Left renal cortex interstitium (tissue), 4 donors: Measurements from ENCODE around the gene CIITA. TPM values are rescaled to one million over a fixed set of nuclear protein-coding genes. Genes with fewer than 3 reads are reported as not detected.
A peak's percentile ranks its signal among the peaks of the same experiment; 100 is the strongest.
"Not testable (repeated sequence)": the region's sequence is repeated elsewhere in the genome, so short reads cannot be mapped to it uniquely, and the experiment has no call there.

ENCODE experiments used
- DNase-seq, 4 donors: peaks; one replicate each; pipeline ENCODE4 v3.0.0-alpha.2; 2013; ENCODE audit warnings: low read depth in 4 of 4, low spot score in 2 of 4, missing footprints in 1 of 4
- polyA plus RNA-seq, 4 donors: library from polyadenylated mRNA; unstranded; fragments of 120-200 nt; gene quantifications; one replicate each; pipeline ENCODE4 v1.2.1, GENCODE V29; 2013; ENCODE audit not compliant: insufficient read length in 4 of 4

Gene CIITA
- polyA plus RNA-seq, 4 donors = 4.9 to 8.0 (median 6.4) TPM

DNA sequence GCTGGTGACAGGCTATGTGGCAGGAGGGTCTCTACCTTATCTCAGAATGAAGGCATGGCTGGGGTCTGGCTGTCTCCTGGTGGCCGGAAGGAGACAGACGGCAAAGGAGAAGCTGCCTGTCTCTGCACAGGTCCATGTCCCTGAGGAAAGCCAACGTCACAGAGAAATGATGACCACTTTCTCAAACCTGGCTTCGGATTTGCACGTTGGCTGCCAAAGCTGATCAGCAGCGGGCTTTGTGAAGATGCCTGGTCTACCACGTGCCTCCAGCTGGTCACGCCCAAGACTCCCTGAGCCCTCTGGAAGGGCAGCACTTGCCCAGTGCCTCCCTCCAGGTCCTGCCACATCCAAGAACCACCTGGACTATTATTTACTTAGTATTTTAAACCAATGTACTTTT lies 56.9 kb downstream of the CIITA start:
- DNase-seq = no peak

DNA sequence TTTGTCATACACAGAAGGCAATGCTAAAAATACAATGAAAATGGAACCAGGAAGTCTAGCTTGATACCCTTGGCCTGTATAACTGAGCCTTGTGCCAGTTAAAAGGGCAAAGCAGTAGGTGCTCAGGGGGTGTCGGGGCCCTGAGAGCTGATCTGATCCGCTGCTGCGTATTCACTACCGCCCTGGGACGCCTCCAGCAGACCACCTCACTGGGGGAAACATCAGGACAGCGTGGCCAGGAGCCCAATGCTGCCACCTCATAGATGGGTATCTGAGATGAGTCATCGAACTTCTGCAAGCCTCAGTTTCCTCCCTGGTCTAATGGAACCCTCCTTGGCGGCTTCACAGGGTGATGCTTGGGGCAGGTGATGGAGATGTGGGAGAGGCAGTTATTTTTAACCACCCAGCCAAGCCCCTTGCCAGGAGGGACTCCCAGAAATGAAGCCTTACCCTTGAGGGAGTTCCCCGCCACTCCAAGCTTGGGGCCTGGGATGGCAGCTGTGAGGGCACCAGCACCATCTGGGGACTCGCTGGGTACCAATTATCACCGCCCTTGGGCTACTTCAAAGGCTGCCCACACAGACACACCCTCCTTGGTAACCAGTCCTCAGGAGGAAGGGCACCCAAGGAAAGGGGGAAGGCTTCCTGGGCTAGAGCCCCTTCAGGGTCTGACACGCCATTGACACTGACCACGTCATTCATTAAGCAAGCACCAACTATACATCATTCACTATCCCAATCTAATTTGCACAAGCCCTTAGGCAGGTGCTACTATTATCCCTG lies 57.5 kb downstream of the CIITA start:
- no peak for DNase-seq

DNA sequence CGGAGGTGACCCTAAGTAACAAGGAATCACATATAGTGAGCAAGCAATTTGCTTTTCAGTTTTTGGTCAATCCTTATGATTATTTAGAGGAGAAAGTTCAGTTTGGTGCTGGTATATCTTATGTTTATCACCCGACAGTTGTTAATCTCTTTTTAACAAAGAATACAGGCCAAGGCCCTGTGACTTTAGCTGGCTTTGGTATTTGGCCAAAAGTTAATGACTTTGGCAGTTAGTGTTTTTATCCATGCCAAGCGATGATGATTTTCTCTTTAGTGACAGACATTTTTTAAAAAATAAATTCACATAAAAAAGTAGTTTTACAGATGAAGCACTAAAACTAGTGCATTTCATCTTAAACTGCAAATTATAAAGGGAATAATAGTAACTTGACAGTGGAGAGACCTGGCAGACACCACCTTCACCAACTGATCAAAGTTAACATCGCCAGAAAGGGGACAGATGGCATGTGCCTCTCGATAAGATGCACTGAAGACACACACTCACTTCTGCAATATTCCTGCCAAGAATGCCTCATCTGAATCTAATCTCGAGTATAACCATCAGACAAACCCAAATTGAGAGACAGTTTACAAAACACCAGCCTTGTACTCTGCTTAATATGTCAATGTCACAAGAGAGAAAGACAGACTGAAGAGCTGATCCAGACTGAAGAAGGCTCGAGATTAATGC lies 58.4 kb downstream of the CIITA start:
- no peak for DNase-seq

DNA sequence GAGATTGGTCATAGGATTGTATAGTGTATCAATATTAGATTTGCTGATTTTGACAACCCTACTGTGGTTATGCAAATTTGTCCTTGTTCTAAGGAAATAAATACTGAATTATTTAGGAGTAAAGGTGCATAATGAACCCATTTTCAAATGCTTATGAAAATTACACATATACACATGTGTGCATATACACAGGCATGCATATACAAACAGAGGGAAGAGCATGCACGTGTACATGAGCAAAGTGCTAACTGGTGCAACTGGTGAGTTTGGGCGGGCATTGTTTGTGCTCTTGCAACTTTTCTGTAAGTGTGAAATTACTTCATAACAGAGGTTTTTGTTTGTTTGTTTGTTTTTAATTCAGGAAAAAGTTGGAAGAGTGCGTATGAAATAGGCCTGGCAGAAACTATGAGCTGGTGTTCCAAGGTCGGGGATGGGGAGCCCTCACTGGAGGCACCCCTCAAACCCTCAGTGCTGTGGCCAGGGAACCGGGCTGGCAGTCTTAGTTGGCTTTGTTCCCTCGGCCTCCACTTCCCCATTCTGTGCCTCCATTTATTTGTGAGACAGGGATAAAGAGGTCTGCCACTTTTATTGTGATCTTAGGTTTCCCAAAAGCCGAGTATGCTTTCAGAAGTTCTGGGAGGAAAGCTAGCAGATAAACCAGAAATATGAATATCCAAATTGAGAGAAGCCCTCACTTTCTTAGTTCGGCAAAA lies 59.4 kb downstream of the CIITA start:
- DNase-seq = no peak

DNA sequence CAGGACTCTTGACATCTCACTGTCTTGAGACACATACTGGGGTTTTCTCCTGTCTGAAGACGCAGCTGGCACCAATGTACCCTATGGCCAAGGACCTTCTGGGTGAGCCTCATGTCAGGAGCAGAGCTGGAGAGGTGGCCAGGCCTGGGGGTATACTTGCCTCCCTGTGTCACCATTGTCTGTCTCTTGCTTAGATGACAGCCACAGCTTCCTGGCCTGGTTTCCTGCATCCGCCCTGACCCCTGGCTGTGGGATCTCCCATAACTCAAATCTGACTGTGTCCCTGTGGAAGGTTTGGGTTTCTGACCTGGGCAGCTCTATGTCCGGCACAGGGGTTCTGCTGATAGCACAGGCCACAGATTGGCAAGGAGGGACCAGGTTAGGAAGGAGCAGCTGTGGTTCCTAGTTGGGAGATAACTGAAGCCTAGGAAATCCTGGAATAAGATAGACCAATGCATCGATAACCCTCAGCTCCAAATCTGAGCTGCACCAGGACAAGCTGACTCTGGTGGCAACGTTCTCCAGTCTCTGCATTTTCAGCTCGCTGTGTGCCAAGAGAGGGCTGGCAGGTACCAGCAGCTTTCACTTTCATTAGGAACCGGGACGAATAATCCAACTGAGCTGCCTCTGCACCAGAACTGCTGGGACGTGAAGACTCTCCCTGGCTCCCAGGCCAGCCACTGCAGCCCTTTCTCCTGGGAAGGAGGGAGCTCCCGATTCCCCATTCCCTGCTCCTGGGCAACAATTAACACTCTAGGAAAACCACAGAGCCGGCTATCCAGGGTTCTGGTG lies 60.3 kb downstream of the CIITA start:
- DNase-seq = no peak

DNA sequence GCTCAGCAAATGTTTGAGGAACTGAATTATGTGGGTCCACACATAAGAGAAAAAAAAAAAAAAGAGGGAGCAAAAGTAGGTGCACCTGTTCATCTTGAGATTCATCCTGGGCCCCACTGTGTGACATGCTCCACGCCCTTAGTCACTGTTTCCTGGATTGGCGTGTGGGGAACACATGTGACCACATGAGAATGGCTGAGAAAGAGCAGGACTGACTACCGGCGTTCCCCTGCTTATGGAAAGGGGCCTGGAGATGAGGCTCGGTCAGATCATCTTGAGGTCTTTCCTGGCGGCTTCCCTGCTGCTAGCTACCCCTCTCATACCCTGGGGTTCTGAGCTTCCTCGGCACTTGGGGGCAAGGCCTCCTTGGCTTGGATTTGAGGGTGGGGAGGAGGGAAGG lies 61.3 kb downstream of the CIITA start:
- no peak for DNase-seq

DNA sequence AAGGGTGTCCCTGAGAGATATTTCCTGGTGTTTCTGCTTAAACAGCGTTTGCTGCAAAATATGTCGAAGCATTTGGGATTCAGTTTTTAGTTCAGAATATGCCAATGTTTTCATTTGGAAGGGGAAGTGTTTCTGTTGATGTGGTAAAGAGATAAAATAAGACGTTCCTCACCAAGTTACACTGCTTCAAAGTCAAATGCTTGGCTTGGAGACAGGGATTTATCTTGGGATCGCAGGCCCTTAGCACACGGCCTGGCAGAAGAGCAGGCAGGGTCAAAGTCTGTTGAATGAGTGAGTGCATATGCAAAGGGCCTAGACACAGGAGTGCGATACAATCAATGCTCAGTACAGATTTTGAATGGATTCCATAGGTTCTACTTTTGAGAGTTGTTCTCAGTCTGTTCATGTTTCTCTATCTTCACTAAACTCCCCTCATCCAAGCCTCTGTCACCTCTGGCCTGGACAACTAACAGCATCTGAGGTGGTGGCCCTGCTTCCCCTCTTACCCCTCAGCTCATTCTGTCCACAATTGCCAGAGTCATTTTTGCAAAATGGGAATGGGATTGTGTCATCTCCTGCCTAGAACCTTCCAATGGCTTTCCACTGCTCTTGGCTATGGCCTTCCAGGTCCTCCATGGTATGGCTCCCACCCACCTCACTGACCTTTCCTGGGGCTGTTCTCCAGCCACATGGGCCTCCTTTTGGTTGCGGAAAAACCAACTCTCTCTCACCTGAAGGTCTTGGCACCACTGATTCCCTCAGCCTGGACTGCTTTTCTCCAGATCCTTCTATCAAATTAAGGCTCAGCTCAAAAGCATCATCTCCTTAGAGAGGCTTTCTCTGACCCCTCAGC lies 62.0 kb downstream of the CIITA start:
- DNase-seq = no peak

DNA sequence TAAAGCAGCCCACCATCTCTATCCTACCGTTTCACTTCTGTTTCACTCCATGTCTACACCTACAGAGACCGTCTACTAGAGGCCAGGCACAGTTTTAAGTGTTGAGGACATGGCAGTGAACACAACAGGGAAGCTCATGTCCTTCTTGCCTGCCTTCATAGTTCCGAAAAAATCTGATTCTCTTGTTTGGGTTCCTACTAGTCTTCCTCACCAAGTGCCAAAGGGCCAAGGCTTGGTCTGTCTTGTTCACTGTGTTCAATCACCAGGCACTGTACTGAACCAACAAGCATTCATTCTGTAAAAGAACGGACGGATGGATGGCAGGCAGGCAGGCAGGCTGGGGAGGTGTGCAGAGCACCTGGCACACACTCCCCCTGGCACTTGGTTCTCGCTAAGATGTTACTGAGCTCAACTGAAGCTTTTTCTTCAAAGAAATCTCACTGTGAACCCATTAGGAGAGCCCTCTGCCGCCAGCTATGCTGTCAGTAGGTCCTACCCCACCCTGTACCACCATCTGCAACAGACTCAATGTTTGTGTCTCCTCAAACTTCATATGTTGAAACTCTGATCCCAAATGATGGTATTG lies 62.7 kb downstream of the CIITA start:
- DNase-seq = no peak

DNA sequence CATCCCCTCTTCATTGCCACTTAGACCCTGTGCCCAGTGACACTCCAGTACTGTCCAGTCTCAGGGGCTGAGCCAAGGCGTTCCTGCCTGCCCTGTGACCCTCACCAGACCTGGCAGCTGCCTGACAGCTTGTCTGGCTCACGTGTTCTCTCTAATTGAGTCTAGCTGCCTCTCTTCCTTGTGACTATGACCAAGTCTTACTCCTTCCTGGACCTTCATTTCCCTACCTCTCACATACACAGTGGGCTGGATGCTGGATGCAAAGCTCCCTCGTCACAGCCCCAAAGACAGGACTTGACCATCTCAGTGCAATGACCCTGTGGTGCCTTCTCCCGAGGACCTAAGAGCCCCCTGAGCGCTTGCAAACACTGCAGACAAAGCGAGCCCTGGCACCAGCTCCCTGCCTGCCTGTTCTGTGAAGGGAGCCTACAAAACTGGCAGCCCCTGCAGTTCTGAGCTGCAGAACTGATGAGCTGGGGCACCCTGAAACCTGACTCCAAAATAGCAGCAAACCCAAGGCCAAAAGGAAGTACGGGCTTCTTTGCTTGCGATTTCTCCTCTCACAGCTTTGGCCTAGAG lies 63.6 kb downstream of the CIITA start:
- no peak for DNase-seq

DNA sequence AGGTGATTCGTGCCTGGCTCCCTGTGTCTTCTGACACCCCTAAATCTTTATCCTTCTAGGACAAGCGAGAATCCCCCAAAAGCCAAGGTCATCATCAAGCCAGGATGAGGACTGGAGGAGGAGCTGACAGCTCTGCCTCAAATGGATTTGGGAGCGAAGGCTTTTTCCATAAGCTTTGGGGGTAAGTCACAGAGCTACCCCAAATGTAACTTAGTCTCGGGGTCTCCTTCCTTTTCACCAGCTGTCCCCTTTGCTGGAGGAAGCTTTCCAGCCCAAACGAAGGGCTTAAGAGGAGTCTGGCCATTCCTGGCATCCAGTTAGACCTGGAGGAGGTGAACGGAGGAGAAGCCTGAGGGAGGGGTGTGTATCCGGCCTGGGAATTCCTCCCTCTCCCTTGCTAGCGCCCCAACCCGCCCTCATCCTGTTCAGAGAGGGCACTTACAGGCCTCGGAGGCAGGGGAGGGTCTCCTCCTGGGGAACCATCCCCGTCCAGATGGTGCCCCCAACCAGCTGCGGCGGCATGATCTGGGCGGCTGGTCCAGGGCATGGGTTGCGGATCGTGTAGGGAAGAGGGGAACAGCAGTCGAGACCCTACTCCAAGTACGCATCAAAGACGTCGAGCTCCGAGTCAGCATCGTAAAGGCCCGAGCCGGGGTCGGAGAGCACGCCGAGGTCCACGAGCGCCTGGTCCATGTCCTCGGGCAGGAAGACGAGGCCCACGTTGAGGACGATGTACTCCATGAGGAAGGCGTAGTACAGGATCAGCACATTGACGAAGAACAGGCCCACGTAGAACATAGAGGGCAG lies 64.3 kb downstream of the CIITA start:
- no peak for DNase-seq

DNA sequence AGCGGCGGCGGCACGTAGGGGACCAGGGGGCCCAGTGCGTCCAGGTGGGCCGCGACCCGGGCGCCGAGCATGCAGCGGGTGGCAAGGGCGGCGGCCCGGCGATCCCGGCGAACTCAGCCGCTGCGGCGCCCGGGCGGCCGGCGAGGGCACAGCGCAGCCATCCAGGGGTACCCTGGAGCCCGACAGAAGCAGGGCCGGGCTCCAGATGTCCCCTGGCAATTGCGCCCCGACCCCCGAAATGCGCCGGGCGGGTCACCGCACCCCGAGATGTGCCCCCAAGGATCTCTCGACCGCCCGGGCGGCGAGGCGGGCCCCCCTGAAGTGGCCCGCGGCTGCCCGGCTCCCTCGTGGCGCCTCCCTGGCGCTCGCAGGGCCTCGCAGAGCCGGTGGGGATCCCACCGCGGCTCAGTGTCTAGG lies 64.9 kb downstream of the CIITA start:
- DNase-seq = not testable (repeated sequence)

DNA sequence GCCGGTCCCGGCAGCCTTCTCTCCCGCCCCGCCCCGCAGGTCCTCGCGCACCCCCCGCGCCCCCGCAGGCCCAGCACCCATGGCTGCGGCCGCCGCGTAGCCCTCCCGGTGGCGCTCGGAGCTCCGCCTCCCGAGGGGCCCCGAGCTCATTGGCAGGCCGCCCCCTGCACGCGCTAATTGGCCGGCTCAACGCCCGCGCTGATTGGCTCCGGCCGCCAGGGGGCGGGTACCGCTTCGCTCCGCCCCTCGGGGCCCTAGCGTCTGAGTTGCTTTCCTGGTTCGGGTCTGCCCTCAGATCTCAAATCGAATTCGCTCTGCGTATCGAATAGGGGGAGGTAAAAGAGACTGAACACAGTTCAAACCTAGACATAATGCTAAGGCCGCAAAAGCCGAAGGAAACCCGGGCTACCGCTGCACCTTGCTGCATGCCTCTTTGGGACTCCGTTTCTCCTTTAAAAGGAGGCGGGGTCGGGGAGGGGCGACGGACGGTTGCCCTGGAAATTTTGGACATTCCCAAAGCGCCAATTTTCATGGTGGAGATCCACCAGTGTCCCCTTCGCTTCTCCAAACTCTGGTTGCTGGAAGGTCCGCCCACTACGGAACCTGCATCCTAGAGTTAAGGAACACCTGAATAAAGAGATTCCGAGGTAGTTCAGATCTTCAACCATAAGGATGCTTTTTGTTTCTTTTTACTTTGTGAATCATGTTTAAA lies 65.5 kb downstream of the CIITA start, which contains the start of gene DEXI:
DEXI (minus strand) TSS at position 117 of the 712 bp plus-strand sequence. CDS start 463 bp downstream, outside the sequence.
- peak in 3 of 4 donors; percentile 81 to 88 (median 88) for DNase-seq

DNA sequence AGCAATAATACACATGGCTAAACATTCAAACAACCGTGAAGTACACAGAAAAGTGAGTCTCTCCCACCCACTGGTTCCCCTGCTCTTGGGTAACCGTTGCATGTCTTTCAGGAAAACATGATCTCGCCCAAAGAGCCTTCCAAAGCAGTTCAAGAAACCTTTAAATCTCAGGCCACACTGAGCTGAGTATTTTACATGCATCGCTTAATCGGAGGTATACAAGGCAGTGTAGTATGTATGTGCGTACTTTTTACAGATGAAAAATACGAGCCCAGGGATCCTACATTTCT lies 66.0 kb downstream of the CIITA start:
- no peak for DNase-seq

DNA sequence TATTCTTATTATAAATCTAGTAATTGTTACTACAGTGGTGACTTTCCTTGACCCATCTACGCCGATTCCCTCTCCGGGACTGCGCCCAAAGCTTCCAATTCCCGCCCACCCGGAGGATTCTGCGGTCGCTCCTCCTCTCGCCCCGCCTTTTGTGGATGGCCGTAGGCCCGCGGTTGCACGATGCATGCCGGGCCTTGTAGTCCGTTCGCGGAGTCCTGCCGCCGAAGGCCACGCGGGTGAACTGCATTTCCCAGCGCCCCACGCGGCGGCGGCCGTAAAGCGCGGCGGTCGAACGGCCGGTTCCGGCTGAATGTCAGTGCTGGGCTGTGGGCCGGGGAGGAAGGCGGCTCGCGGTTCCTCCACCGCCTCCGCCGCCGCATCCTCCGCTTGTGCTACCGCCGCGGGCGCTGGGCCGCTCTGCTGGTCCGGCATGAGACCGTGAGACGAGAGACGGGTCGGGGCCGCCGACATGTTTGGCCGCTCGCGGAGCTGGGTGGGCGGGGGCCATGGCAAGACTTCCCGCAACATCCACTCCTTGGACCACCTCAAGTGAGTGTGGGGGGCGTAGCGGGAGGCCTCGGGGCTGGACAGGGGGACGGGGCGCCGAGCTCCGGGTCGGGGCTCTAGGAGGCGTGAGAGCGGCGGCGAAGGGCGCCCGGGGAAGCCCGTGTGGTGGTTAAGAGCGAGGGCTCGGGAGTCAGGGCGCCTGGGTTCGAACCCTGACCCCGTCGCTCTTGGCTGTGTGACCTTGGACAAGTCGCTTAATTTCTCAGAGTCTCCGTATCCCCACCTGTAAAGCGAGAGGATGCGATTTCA lies 67.5 kb downstream of the CIITA start, which contains the start of gene CLEC16A:
CLEC16A (plus strand) TSS at position 316 of the 816 bp plus-strand sequence; CDS start at position 470, 154 bp downstream.
- DNase-seq = peak; percentile 78 to 94 (median 84)

DNA sequence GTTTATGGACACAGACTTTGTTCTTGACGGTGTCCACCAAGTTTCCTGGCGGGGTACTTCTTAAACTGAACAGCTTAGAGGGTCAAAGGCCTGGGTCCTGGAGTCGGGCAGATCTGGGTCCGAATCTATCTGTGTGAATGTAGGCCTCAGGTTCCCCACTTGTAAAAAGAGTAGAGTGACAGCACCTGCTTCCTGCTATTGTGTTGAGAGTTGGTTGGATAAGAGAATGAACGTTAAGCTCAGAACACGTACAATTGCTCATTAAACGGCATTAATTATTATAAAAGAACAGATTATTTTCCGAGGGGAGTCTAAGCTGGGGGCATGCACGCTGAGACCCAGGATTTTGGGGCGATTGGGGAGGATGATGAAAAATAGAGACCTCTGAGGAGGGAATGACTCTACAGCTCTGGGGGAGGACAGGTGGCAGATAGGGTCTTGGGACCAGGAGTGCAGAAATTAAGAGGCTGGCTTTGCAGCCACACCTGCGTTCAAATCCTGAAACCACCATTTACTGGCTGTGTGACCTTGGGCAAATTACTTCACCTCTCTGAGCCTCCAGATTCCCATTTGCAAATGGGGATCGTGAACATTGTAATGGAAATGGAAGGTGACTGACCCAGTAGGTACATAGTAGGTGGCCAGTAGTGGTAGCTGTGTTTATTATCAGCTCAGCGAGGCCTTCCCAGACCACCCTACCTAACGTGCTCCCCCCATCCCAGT lies 68.2 kb downstream of the CIITA start:
- no peak for DNase-seq

DNA sequence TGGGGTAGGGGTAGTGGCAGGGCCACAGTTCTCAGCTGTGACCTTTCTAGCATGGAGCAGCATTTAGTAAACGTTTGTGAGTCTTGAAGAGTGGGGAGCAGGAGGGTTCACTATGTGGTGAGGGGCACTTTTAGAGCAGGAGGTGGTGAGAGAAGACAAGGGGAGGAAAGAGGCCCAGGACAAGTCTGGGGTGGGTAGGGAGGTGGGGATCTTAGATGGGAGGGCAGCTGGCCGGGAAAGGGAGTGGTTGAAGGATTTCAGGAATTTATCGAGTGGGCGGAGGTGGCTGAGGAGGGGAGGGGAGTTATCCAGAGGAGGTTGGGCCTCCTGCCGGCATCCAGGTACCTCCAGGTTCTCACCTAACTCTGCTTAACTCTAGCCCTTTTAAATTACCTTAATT lies 69.3 kb downstream of the CIITA start:
- DNase-seq = no peak
